ENCODE results near the gene TBC1D22A. TPM values are rescaled to one million over a fixed set of nuclear protein-coding genes. Genes with fewer than 3 reads are reported as not detected.
A peak's percentile ranks its signal among the peaks of the same experiment; 100 is the strongest.

Gene TBC1D22A
- total RNA-seq, 1 experiment from 2014 or later = 32.6 TPM

- intact Hi-C loops (cut with micrococcal nuclease; ENCODE audit: unreplicated experiment) = no loop called here
- no peaks in the 10 kb centered on the region for H3K4me1 ChIP-seq
- Mint-ChIP-seq H3K27me3 (ENCODE audit: insufficient read depth, unreplicated experiment) (no peaks in the 10 kb centered on the region), H3K36me3 (ENCODE audit: insufficient read depth, unreplicated experiment) (peaks cover 14% of the 10 kb centered on the region), H3K4me1 (ENCODE audit: low read depth, unreplicated experiment) (no peaks in the 10 kb centered on the region), H3K4me3 (ENCODE audit: unreplicated experiment) (no peak overlapping the region), H3K9me3 (ENCODE audit: unreplicated experiment) (no peaks in the 10 kb centered on the region), H3K27ac (ENCODE audit: unreplicated experiment) (no peak overlapping the region)
- BruUV-seq (replicated peaks) = no TSS peak
- no peaks in the 10 kb centered on the region for H3K9me3 ChIP-seq
- no peak overlapping the region for H3K4me3 ChIP-seq (ENCODE audit: low read depth, low read length)
- DNase-seq = no peak
- TF ChIP-seq CTCF (IDR thresholded peaks at IDR 0.05; ENCODE audit: insufficient read depth in 1 of 2, low read depth in 1 of 2, low read length in 1 of 2, severe bottlenecking in 1 of 2, unreplicated experiment in 1 of 2) = no peak
- no peaks in the 10 kb centered on the region for H3K36me3 ChIP-seq (ENCODE audit: control insufficient read depth, insufficient read depth, low read length)
- ChIA-PET POLR2A (interaction anchor here (0.6 kb wide), 1 partner anchor 33 kb away, joined by 3 read pairs; no protein-coding TSS in a partner anchor), CTCF (no interaction called here)
- H3K27me3 ChIP-seq (replicated peaks; ENCODE audit: control insufficient read depth, insufficient read depth, low read length) = no peaks in the 10 kb centered on the region
Measured at GRCh38 chr22:46906326-46907045, 144.0 kb downstream of the TBC1D22A start.

- no peaks in the 10 kb centered on the region for H3K36me3 ChIP-seq (ENCODE audit: control insufficient read depth, insufficient read depth, low read length)
- Mint-ChIP-seq H3K9me3 (ENCODE audit: unreplicated experiment) (no peaks in the 10 kb centered on the region), H3K4me1 (ENCODE audit: low read depth, unreplicated experiment) (no peaks in the 10 kb centered on the region), H3K36me3 (ENCODE audit: insufficient read depth, unreplicated experiment) (peaks cover 14% of the 10 kb centered on the region), H3K27me3 (ENCODE audit: insufficient read depth, unreplicated experiment) (no peaks in the 10 kb centered on the region), H3K27ac (ENCODE audit: unreplicated experiment) (peak overlapping the region; percentile 36), H3K4me3 (ENCODE audit: unreplicated experiment) (no peak overlapping the region)
- H3K27me3 ChIP-seq (replicated peaks; ENCODE audit: control insufficient read depth, insufficient read depth, low read length) = no peaks in the 10 kb centered on the region
- POLR2A ChIA-PET = no interaction called here
- H3K9me3 ChIP-seq = no peaks in the 10 kb centered on the region
- no peak overlapping the region for H3K4me3 ChIP-seq (ENCODE audit: low read depth, low read length)
- H3K4me1 ChIP-seq = no peaks in the 10 kb centered on the region
- no peak for DNase-seq
- CTCF ChIA-PET = no interaction called here
- no peak for TF ChIP-seq CTCF (IDR thresholded peaks at IDR 0.05; ENCODE audit: insufficient read depth in 1 of 2, low read depth in 1 of 2, low read length in 1 of 2, severe bottlenecking in 1 of 2, unreplicated experiment in 1 of 2)
- intact Hi-C loops (cut with micrococcal nuclease; ENCODE audit: unreplicated experiment) = no loop called here
- BruUV-seq (replicated peaks) = no TSS peak
Measured at GRCh38 chr22:46907241-46908215, 145.1 kb downstream of the TBC1D22A start.

GRCh38 chr22:46908641-46909107 is 146.2 kb downstream of the TBC1D22A start:
- Histone ChIP-seq H3K4me3 (ENCODE audit: low read depth, low read length) (no peak overlapping the region), H3K4me1 (no peaks in the 10 kb centered on the region), H3K27me3 (replicated peaks; ENCODE audit: control insufficient read depth, insufficient read depth, low read length) (no peaks in the 10 kb centered on the region), H3K36me3 (ENCODE audit: control insufficient read depth, insufficient read depth, low read length) (no peaks in the 10 kb centered on the region; the same call in 1 of the 2 replicates), H3K9me3 (no peaks in the 10 kb centered on the region)
- no peak overlapping the region for H3K4me3 Mint-ChIP-seq (ENCODE audit: unreplicated experiment)
- no peaks in the 10 kb centered on the region for H3K9me3 Mint-ChIP-seq (ENCODE audit: unreplicated experiment)
- H3K27me3 Mint-ChIP-seq (ENCODE audit: insufficient read depth, unreplicated experiment) = no peaks in the 10 kb centered on the region
- ChIA-PET POLR2A (no interaction called here), CTCF (no interaction called here)
- no peak for DNase-seq
- intact Hi-C loops (cut with micrococcal nuclease; ENCODE audit: unreplicated experiment) = no loop called here
- TF ChIP-seq CTCF (IDR thresholded peaks at IDR 0.05; ENCODE audit: insufficient read depth in 1 of 2, low read depth in 1 of 2, low read length in 1 of 2, severe bottlenecking in 1 of 2, unreplicated experiment in 1 of 2) = no peak
- H3K36me3 Mint-ChIP-seq (ENCODE audit: insufficient read depth, unreplicated experiment) = peaks cover 14% of the 10 kb centered on the region
- H3K27ac Mint-ChIP-seq (ENCODE audit: unreplicated experiment) = no peak overlapping the region
- no peaks in the 10 kb centered on the region for H3K4me1 Mint-ChIP-seq (ENCODE audit: low read depth, unreplicated experiment)
- no TSS peak for BruUV-seq (replicated peaks)
